ENCODE measurements around the gene TREM1. TPM values are rescaled to one million over a fixed set of nuclear protein-coding genes. Genes with fewer than 3 reads are reported as not detected.

The TREM1 gene
- total and polyA plus RNA-seq, 4 donors = 6.2 to 18.4 (median 6.5) TPM; not detected in 1

DNA sequence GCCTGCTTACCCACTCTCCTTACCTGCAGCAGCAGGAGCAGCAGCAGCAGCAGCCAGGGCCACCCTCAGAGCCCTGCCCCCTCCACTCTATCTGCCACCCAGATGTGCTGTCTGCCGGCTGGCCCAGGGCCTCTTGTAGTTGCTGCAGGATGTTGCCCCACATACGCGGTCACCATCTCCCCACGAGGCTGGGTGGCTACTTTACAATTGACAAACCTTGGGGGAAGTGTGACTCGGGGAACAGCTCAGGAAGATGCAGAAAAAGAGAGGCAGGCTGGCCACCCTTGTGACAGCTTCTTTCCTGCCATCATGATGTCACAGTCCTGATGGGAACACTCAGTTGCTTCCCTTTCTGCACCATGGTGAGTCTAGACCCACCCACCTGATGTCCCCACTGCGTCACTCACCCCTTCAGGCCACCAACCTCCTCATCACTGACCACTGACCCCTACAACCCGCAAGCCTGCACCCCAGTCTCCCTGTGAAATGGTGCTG lies 14.5 kb downstream of the TREM1 start:
- Histone ChIP-seq H3K36me3 (ENCODE audit: control insufficient read depth in 1 of 2, insufficient read depth in 2 of 2, low read length in 1 of 2) (no peaks in the 10 kb centered on the region), H3K4me3 (ENCODE audit: low read length in 2 of 2) (no peak overlapping the region), H3K27me3 (ENCODE audit: control insufficient read depth in 1 of 2, insufficient read depth in 2 of 2, low read length in 1 of 2) (no peaks in the 10 kb centered on the region), H3K4me1 (ENCODE audit: control insufficient read depth in 1 of 2, insufficient read depth in 2 of 2, low read length in 2 of 2) (no peaks in the 10 kb centered on the region), H3K9me3 (ENCODE audit: control insufficient read depth, low read length) (no peaks in the 10 kb centered on the region), H3K27ac (ENCODE audit: low read depth in 1 of 2, low read length in 2 of 2) (no peak overlapping the region)
- intact Hi-C loops (cut with DNase I) = no loop called here
- DNase-seq (peak in 1 of 2 donors; percentile 83), ATAC-seq (ENCODE audit: low FRiP score) (peak; percentile 50)
- 57 to 63% methylated on average over 7 of the region's 7 CpGs for WGBS, 2 donors

DNA sequence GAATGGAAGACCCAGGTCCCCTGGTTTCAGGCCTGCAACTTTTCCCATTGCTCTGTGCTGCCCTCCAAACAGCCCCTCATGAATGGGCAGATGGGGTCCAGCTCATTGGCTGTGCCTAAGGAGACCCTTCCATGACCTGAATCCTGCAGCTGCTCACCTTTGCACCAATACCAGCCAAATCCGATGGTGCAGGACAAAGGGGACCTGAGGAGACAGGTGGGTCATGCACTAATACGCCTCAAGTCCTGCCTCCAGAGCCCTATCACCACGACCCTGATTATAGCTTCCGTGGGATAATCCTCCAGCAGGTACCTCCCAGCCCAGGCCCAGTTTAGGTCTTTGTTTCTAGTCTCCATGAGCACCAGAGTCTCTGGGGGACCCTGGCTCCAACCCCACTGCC lies 16.8 kb downstream of the TREM1 start:
- intact Hi-C loops (cut with DNase I) = no loop called here
- Histone ChIP-seq H3K4me1 (ENCODE audit: control insufficient read depth in 1 of 2, insufficient read depth in 2 of 2, low read length in 2 of 2) (no peaks in the 10 kb centered on the region), H3K27me3 (ENCODE audit: control insufficient read depth in 1 of 2, insufficient read depth in 2 of 2, low read length in 1 of 2) (no peaks in the 10 kb centered on the region), H3K9me3 (ENCODE audit: control insufficient read depth, low read length) (no peaks in the 10 kb centered on the region), H3K4me3 (ENCODE audit: low read length in 2 of 2) (no peak overlapping the region), H3K36me3 (ENCODE audit: control insufficient read depth in 1 of 2, insufficient read depth in 2 of 2, low read length in 1 of 2) (no peaks in the 10 kb centered on the region), H3K27ac (ENCODE audit: low read depth in 1 of 2, low read length in 2 of 2) (no peak overlapping the region)
- ATAC-seq (ENCODE audit: low FRiP score) = no peak
- WGBS, 2 donors = 88 to 91% methylated on average over 4 of the region's 4 CpGs
- no peak for DNase-seq

DNA sequence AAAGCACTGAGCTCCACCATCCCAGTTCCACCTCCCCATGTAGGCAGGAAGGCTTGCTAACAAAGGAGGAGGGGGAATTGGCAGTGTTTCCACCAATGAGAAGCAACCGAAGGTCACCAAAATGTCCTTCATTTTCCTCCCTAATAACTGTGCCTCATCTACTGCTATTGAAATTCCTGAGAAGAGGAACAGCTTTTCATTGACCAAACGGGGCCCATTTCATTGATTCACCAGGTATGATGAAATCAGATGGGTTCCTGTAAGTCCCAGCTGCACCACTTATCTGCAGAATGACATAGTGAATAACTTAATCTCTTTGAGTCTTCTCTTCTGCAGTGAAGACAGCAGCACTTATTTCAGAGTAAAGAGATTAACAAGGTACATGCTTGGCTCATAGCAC lies 17.3 kb downstream of the TREM1 start:
- intact Hi-C loops (cut with DNase I) = no loop called here
- no peak overlapping the region for H3K4me3 ChIP-seq (ENCODE audit: low read length in 2 of 2)
- no peaks in the 10 kb centered on the region for H3K4me1 ChIP-seq (ENCODE audit: control insufficient read depth in 1 of 2, insufficient read depth in 2 of 2, low read length in 2 of 2)
- WGBS, 2 donors = 83 to 85% methylated on average over 2 of the region's 2 CpGs
- DNase-seq (no peak), ATAC-seq (ENCODE audit: low FRiP score) (no peak)
- no peaks in the 10 kb centered on the region for H3K9me3 ChIP-seq (ENCODE audit: control insufficient read depth, low read length)
- no peak overlapping the region for H3K27ac ChIP-seq (ENCODE audit: low read depth in 1 of 2, low read length in 2 of 2)
- no peaks in the 10 kb centered on the region for H3K36me3 ChIP-seq (ENCODE audit: control insufficient read depth in 1 of 2, insufficient read depth in 2 of 2, low read length in 1 of 2)
- H3K27me3 ChIP-seq (ENCODE audit: control insufficient read depth in 1 of 2, insufficient read depth in 2 of 2, low read length in 1 of 2) = no peaks in the 10 kb centered on the region

DNA sequence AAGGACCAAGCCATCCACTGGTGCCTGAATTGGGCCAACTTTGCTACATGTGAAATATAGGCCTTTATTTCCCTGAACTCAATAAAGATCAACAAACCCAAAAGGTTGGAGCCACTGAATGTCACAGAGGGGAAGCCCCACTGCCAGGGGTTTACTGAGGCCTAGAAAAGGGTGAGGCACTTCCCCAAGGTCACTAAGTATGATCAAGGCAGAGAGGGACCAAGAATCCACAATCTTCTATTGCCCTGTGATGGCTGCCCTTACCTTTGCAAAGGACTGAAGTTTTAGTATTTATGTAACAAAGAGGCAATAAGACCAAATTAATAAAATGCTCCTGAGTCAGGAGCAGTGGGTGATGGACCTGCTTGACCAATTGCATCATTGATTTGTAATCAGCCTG lies 18.0 kb downstream of the TREM1 start:
- DNase-seq (no peak), ATAC-seq (ENCODE audit: low FRiP score) (no peak)
- Histone ChIP-seq H3K27me3 (ENCODE audit: control insufficient read depth in 1 of 2, insufficient read depth in 2 of 2, low read length in 1 of 2) (no peaks in the 10 kb centered on the region), H3K36me3 (ENCODE audit: control insufficient read depth in 1 of 2, insufficient read depth in 2 of 2, low read length in 1 of 2) (no peaks in the 10 kb centered on the region), H3K9me3 (ENCODE audit: control insufficient read depth, low read length) (no peaks in the 10 kb centered on the region), H3K27ac (ENCODE audit: low read depth in 1 of 2, low read length in 2 of 2) (no peak overlapping the region), H3K4me1 (ENCODE audit: control insufficient read depth in 1 of 2, insufficient read depth in 2 of 2, low read length in 2 of 2) (no peaks in the 10 kb centered on the region), H3K4me3 (ENCODE audit: low read length in 2 of 2) (no peak overlapping the region)
- intact Hi-C loops (cut with DNase I) = no loop called here

DNA sequence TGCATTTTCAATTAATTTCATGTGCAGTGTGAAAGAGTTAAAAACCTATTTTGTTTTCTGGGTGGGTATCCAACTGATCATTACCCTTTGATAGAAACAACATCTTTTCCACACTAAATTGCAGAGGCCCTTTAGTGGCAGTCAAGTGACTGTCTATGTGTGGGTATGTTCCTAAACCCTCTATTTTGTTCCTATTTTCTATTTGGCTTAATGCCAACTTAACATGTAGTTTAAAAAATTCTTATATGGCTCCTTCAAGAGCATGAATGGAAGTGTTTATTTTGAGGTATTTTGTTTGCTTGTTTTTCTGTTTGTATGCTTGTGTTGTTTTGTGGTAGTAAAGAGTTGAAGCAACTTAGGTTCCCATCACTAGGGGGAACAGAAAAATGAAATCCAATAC lies 19.9 kb downstream of the TREM1 start:
- H3K27me3 ChIP-seq (ENCODE audit: control insufficient read depth in 1 of 2, insufficient read depth in 2 of 2, low read length in 1 of 2) = no peaks in the 10 kb centered on the region
- ATAC-seq (ENCODE audit: low FRiP score) (no peak), DNase-seq (no peak)
- H3K4me3 ChIP-seq (ENCODE audit: low read length in 2 of 2) = no peak overlapping the region
- H3K27ac ChIP-seq (ENCODE audit: low read depth in 1 of 2, low read length in 2 of 2) = no peak overlapping the region
- H3K36me3 ChIP-seq (ENCODE audit: control insufficient read depth in 1 of 2, insufficient read depth in 2 of 2, low read length in 1 of 2) = no peaks in the 10 kb centered on the region
- H3K4me1 ChIP-seq (ENCODE audit: control insufficient read depth in 1 of 2, insufficient read depth in 2 of 2, low read length in 2 of 2) = no peaks in the 10 kb centered on the region
- intact Hi-C loops (cut with DNase I) = no loop called here
- no peaks in the 10 kb centered on the region for H3K9me3 ChIP-seq (ENCODE audit: control insufficient read depth, low read length)

DNA sequence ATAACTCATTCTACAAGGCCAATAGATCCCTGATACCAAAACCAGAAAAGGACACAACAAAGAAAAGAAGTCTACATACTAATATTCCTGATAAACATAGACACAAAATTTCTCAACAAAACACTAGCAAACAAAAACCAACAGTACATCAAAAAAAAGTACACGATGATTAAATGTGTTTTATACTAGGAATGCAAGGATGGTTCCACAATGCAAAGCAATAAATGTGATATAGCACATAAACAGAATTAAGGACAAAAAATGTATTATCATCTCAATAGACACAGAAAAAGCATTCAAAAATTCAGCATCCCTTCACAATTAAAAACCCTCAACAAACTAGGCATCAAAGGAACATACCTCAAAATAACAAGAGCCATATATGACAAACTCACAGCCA lies 23.2 kb downstream of the TREM1 start:
- no peaks in the 10 kb centered on the region for H3K36me3 ChIP-seq (ENCODE audit: control insufficient read depth in 1 of 2, insufficient read depth in 2 of 2, low read length in 1 of 2)
- intact Hi-C loops (cut with DNase I) = no loop called here
- WGBS, 2 donors = 94 to 95% methylated on average over 1 of the region's 1 CpG
- no peaks in the 10 kb centered on the region for H3K4me1 ChIP-seq (ENCODE audit: control insufficient read depth in 1 of 2, insufficient read depth in 2 of 2, low read length in 2 of 2)
- no peaks in the 10 kb centered on the region for H3K27me3 ChIP-seq (ENCODE audit: control insufficient read depth in 1 of 2, insufficient read depth in 2 of 2, low read length in 1 of 2)
- ATAC-seq (ENCODE audit: low FRiP score) (no peak), DNase-seq (no peak)
- no peak overlapping the region for H3K4me3 ChIP-seq (ENCODE audit: low read length in 2 of 2)
- H3K9me3 ChIP-seq (ENCODE audit: control insufficient read depth, low read length) = peaks cover 1% of the 10 kb centered on the region
- no peak overlapping the region for H3K27ac ChIP-seq (ENCODE audit: low read depth in 1 of 2, low read length in 2 of 2)

DNA sequence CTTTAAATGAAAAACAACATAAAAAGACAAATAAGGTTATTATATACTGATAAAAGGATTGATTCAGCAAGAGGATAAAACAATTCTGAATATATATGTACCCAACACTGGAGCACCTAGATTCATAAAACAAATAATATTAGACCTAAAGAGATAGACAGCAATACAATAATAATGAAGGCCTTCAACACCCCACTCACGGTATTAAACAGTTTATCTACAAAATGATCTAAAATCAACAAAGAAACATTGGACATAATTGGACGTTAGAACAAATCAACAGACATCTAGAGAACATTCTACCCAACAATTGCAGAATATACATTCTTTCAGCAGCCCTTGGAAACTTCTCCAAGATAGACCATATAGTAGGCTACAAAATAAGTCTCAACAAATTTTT lies 24.1 kb downstream of the TREM1 start:
- intact Hi-C loops (cut with DNase I) = no loop called here
- DNase-seq (no peak), ATAC-seq (ENCODE audit: low FRiP score) (no peak)
- Histone ChIP-seq H3K36me3 (ENCODE audit: control insufficient read depth in 1 of 2, insufficient read depth in 2 of 2, low read length in 1 of 2) (no peaks in the 10 kb centered on the region), H3K4me1 (ENCODE audit: control insufficient read depth in 1 of 2, insufficient read depth in 2 of 2, low read length in 2 of 2) (no peaks in the 10 kb centered on the region), H3K27me3 (ENCODE audit: control insufficient read depth in 1 of 2, insufficient read depth in 2 of 2, low read length in 1 of 2) (no peaks in the 10 kb centered on the region), H3K4me3 (ENCODE audit: low read length in 2 of 2) (no peak overlapping the region), H3K9me3 (ENCODE audit: control insufficient read depth, low read length) (peaks cover 4% of the 10 kb centered on the region), H3K27ac (ENCODE audit: low read depth in 1 of 2, low read length in 2 of 2) (no peak overlapping the region)
- WGBS, 2 donors = 57 to 66% methylated on average over 2 of the region's 2 CpGs

DNA sequence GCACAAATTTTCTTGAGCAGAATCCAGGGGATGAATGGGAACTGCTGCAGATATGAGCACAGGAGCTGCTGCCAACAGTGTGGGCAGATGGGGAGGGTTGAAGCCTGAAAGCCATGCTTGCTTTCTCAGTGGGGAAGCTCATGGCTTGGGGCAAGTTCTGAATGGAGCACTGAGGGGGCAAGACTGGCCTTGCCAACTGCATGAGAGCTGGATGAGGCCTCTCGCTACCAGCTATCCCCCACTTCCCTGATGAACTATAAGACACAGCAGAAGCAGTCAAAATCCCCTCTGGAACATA lies 28.3 kb downstream of the TREM1 start:
- DNase-seq (no peak), ATAC-seq (ENCODE audit: low FRiP score) (no peak)
- H3K27ac ChIP-seq (ENCODE audit: low read depth in 1 of 2, low read length in 2 of 2) = no peak overlapping the region
- no peaks in the 10 kb centered on the region for H3K27me3 ChIP-seq (ENCODE audit: control insufficient read depth in 1 of 2, insufficient read depth in 2 of 2, low read length in 1 of 2)
- intact Hi-C loops (cut with DNase I) = no loop called here
- H3K4me3 ChIP-seq (ENCODE audit: low read length in 2 of 2) = no peak overlapping the region
- H3K9me3 ChIP-seq (ENCODE audit: control insufficient read depth, low read length) = peaks cover 4% of the 10 kb centered on the region
- no peaks in the 10 kb centered on the region for H3K4me1 ChIP-seq (ENCODE audit: control insufficient read depth in 1 of 2, insufficient read depth in 2 of 2, low read length in 2 of 2)
- H3K36me3 ChIP-seq (ENCODE audit: control insufficient read depth in 1 of 2, insufficient read depth in 2 of 2, low read length in 1 of 2) = no peaks in the 10 kb centered on the region
- 95 to 100% methylated on average over 1 of the region's 1 CpG for WGBS, 2 donors

DNA sequence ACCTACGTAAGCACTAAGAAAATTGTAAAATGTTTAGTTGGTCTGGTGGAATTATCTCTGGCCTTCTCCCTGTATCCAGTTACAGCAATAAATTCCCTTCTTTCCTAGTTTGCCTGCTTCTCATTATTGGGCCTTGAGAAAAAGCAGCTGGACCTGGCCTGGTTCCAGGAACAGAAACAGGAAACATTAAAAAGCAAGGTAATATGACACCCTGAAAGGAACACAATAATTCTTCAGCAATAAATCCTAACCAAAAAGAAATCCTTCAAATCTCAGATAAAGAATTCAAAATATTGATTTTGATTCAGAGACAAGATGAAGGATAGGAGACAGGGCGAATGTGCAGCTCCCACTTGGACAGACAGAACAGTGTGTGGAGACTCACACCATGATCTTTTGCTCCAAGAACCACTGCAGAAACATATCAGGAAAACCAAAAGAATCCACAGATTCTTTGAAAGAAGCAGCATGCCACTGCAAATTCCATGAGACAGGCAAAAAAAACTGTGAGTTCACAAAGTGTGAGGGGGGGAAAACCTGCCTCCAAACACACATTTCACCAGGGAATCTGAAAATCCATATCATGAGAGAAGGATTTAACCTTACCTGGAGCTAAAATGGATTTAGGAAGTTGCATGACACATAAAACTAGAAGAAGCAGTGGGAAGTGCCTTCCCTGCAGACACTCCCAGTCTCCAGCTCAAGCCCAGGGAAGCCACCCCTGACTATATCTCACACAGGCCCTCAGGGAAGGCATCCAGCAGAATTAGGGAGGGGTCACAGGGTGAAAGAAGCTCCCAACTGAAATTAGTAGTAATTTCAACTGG lies 28.9 kb downstream of the TREM1 start:
- H3K4me1 ChIP-seq (ENCODE audit: control insufficient read depth in 1 of 2, insufficient read depth in 2 of 2, low read length in 2 of 2) = no peaks in the 10 kb centered on the region
- 21 to 23% methylated on average over 2 of the region's 2 CpGs for WGBS, 2 donors
- peaks cover 4% of the 10 kb centered on the region for H3K9me3 ChIP-seq (ENCODE audit: control insufficient read depth, low read length)
- ATAC-seq (ENCODE audit: low FRiP score) (no peak), DNase-seq (no peak)
- intact Hi-C loops (cut with DNase I) = no loop called here
- no peaks in the 10 kb centered on the region for H3K36me3 ChIP-seq (ENCODE audit: control insufficient read depth in 1 of 2, insufficient read depth in 2 of 2, low read length in 1 of 2)
- H3K27ac ChIP-seq (ENCODE audit: low read depth in 1 of 2, low read length in 2 of 2) = no peak overlapping the region
- H3K4me3 ChIP-seq (ENCODE audit: low read length in 2 of 2) = no peak overlapping the region
- no peaks in the 10 kb centered on the region for H3K27me3 ChIP-seq (ENCODE audit: control insufficient read depth in 1 of 2, insufficient read depth in 2 of 2, low read length in 1 of 2)

All from aorta (tissue), 5 donors.